Fibroblast of gingiva (primary cell): ENCODE data around the gene APLP2.
"Not testable (repeated sequence)": the region's sequence is repeated elsewhere in the genome, so short reads cannot be mapped to it uniquely, and the experiment has no call there.

ENCODE experiments used
- DNase-seq: peaks from one replicate; pipeline ENCODE4 v3.0.0-alpha.2; 2011; ENCODE audit warnings: low read depth

Gene APLP2

GRCh38 chr11:130061017-130061416 lies 8.7 kb upstream of the APLP2 start:
- DNase-seq: no peak

GRCh38 chr11:130062026-130062425 lies 7.7 kb upstream of the APLP2 start:
- DNase-seq: no peak

- DNase-seq: no peak
These were observed 6.2 kb upstream of the APLP2 start for GRCh38 chr11:130063451-130063850.

DNA sequence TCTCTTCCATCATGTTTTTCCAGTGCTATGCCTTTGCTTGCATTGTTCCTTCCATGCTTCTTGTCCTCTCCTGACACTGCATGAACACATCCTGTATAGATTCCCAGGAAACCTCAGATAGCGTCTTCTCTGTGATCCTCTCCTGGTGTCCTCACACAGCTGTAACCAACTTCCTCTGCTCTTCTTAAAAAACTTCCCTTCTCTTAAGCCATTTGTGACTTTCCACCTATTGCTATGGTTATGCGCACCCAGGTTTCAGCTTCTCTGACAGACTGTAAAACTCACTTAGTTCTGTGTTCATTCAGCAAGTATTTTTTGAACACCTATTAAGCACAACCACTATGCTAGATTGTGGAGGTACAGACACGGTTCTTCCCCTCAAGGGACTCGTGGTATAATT lies 5.1 kb upstream of the APLP2 start:
- DNase-seq: no peak

GRCh38 chr11:130066338-130066737 lies 3.4 kb upstream of the APLP2 start:
- DNase-seq: no peak

DNA sequence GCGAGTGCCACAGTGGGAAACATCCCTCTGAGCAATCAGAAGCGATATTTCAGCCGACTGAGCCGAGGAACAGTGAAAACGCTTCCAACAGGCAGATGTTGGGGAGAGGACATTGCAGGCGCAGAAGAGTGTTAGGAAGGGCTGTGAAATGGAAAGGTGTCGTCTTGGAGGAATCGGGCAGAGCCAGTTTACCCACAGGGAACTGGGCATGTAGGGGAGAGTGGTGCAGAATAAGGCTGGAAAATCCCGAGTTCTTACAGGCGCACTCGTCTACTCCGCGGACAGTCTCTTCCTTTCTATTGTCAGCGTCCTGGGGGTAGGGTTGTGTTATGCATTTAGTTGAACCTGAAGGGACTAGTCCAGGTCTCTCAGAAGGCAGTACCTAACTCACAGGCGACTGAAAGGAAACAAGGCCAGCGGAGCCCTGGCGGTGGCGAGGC lies 1.1 kb upstream of the APLP2 start:
- no peak for DNase-seq

- DNase-seq: peak; percentile 96
These were observed 572 bp upstream of the APLP2 start for GRCh38 chr11:130068986-130069658.

DNA sequence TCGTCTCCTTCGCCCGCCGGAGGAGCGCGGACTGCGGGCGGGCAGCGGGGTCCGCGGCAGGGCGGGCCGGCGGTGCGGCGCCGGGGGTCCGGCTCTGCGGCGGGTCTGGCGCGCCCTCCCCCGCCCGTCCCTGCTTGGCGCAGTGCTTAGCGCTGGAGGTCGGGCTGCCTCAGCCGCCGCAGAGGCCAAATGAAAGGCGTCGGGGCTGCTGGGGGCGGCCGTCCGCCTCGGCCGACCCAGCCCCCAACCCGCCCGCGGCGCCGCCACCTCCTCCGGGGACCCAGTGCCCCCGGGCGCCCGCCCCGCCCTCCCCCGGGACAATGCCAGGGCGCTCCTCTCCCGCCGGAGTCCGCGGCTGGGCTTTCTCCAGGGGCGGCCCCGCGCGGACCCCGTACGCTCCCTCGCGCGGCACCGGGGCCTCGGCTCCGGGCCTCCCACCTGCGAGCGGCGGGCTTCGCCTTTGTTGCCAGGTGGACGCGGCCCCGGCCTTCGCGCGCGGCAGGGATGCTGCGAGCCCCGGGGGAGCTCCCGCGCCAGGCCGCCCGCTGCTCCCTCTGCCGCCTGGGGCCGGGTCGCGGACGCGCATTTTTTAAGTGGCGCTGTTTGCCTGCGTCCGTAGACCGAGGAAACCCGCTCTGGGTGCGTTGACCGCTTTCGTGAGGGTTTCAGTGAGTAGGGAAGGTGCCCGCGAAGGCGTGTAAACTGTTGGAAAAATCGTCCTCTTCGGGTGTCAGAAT lies 583 bp downstream of the APLP2 start:
- DNase-seq: peak; percentile 14

DNA sequence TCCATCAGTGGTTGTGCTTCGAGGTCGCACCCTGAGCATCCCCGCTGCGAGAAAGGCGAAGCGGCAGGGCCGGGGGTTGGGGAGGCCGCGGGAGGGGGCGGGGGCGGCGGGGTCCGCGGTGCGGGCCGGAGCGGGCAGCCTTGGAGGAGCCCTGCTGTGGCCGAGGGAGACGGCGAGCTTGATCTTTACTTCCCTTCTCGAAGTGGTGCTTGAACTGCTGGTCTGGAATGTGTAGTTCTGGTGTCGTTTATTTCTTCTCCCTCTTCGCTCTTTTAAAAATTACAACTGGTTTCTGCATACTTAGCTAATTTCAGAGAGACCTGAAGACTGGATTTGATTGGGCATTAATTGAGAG lies 1.1 kb downstream of the APLP2 start:
- peak; percentile 9 for DNase-seq

DNA sequence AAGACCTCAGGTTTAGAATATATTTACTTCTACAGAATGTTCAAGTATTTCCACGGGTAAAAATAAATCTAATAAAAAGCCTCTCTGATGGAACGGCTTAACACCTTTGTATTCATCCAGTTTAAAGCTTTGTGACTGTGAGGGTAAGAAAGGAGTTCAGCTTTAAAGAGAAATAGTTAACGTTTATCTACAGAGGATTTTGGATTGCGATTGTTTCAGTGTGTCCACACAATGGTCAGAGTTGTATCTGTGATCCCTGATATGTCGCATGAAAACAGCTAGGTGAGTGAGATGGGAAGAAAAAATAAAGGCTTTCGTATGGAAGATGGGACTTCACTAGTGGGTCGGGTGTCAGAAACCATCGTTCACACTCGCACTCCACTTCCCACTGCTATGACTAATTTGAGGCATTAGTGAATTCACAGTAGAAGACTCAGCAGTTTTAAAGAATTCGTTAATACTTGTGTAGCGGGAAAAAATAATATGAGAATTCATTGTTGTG lies 1.6 kb downstream of the APLP2 start:
- DNase-seq: no peak

DNA sequence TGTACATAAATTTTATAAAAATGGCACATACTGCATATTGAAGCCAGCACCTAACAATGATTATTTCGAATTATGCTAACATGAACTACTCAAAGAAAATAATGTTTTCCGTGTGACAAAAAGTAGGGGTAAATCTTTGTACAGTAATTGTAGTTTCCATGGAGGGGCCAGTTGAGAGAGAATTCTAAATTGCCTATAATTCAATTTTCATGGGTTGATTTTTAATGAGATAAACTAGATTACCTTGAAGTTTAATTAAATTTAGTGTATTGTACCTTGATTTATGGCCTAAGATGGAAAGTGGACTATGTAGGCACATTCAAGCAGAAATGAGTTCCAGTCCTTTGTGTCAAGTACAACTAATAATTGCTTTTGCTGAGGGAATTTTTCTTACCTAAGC lies 5.0 kb downstream of the APLP2 start:
- no peak for DNase-seq

DNA sequence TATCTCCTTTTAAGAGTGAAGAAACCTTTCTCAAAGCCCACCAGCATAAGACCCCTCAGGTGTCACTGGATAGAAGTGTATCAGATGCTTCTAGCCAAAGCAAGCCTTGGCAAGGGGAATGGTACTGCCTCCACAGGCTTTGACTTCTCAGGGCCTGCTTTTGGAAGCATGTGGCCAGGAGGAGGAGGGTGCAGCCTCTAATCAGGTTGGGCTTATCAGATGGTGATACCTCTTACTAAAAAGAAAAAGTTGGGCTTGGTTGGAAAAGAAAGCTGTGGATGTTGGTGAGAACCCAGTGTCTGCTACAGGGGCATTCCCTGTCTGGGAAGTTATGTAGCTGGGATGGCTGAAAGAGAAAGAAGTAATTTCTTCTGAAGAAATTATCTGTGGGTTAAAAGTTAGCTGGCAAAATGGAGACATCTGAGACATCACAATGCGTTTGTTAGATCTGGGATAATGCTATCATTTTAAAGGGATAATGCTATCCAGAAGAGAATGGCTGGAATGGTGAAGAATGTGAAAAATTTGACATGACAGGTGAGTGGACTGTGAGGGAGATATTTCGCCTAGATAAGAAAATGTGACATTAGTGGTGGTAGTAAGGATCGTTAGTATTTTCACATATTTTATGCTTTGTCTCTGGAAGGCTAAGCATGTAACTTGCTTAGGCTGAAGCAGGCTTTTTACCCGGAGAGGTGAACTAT lies 7.2 kb downstream of the APLP2 start:
- no peak for DNase-seq

GRCh38 chr11:130077671-130078070 lies 8.0 kb downstream of the APLP2 start:
- DNase-seq: no peak

DNA sequence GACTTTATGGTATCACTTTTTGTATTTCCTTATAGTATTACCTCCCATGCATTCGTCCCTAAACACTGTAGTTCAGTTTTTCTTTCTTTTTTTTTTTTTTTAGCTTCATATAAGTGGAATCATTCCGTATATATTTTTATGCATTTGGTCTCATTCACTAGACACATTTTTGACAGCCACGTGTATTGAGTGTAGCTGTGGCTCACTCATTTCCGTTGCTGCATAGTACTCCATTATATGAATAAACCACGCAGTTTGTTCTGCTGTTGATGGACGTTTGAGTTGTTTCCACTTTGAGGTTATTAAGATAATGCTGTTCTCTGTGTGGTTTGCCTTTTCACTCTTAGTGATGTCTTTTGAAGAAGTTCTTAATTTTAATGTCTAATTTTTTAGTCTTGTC lies 8.4 kb downstream of the APLP2 start:
- no peak for DNase-seq

DNA sequence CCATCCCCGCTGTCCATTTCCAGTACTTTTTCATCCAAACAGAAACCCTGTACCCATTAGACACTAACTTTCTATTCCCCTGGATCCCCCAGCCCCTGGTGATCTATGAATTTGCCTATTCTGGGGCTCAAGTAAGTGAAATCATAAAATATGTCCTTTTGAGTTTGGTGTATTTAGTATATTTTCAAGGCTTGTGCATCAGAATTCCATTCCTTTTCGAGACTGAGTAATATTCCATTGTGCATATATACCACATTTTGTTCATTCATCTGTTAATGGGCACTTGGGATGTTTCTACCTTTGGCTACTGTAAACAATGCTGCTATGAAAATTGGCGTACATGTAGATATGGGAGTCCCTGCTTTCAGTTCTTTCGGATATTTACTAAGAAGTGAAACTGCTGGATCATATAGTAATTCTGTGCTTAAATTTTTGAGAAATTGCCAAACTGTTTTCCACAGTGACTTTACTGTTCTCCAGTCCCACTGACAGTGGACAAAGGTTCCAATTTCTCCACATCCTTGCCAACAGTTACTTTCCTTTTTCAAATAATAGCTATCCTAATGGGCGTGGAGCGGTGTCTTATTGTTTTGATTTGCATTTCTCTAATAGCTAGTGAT lies 16.1 kb downstream of the APLP2 start:
- DNase-seq: no peak

GRCh38 chr11:130086669-130087068 lies 17.0 kb downstream of the APLP2 start:
- DNase-seq: no peak

- no peak for DNase-seq
These were observed 17.7 kb downstream of the APLP2 start for GRCh38 chr11:130087294-130087926.

DNA sequence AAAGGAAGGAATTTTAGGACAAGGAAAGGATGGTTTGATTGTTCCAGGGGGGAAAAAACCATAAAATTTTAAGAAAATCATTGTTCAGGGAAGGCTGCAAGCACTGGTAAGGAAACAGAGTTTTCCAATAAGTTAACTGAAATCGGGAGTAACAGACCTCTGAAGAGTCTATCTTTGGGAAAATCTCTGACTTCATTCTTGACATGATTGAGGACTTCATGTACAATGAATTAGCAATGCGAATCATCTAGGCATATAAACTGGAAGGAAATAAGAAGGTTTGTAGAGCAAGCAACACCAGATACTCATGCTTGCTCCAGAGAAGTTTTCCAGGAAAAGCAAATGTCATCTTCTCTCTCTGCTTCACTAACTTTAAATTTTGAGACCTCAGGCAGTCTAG lies 18.5 kb downstream of the APLP2 start:
- DNase-seq: no peak

DNA sequence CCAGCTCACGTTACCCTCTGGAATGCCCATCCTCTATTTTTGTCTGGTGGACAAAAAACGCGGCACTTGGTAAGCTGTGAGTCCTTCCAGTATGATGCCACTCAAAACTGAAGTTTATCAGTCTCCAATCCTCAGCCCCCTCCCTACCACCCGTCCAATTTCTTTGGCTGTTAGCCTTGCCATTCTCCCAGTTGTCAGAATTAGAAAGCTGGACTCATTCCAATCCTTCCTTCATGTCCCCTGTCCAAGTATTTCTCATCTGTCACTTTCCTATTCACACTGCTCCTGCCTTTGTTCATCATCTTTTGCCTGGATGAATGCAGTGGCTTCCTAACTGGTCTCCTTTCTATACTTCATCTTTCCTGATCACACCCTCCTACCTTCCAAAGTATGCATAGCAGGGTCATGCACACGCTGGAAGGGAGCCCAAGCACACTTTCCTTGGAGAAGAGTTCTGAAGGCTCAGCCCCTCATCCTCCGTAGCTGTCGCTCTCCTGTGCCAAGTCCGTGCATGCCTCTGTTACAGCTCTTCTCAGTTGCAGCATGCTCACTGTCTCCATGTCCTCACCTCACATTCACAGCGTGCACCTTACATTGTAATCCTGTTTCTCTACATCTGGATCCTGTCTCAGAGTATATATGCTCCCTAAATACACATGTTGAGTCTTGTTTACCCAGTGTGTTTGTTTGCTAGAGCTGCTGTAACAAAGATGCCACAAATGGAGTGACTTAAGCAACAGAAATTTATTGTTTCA lies 19.4 kb downstream of the APLP2 start:
- no peak for DNase-seq

DNA sequence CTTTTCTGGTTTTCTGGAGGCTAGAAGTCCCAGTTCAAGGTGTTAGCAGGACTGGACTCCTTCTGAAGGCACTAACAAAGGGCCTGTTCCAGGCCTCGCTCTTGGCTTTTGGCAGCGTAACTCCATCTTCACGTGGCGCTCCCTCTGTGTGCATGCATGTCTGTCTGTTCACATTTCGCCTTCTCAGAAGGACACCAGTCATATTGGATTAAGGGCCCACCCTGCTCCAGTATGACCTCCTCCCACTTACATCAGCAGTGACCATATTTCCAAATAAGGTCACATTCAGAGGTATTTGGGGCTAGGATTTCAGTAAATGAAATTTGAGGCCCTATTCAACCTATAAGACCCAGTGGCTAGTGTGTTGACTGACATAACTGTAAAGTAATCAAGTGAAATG lies 20.0 kb downstream of the APLP2 start:
- no peak for DNase-seq

DNA sequence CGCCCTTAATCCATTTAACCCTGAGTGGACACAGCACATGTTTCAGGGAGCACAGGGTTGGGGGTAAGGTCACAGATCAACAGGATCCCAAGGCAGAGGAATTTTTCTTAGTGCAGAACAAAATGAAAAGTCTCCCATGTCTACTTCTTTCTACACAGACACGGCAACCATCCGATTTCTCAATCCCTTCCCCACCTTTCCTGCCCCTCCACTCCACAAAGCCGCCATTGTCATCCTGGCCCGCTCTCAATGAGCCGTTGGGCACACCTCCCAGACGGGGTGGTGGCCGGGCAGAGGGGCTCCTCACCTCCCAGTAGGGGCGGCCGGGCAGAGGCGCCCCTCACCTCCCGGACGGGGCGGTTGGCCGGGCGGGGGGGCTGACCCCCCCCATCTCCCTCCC lies 20.8 kb downstream of the APLP2 start:
- DNase-seq: not testable (repeated sequence)
